ENCODE measurements around the gene SUPT20H.
"Not testable (repeated sequence)": the region's sequence is repeated elsewhere in the genome, so short reads cannot be mapped to it uniquely, and the experiment has no call there.

SUPT20H gene

DNA sequence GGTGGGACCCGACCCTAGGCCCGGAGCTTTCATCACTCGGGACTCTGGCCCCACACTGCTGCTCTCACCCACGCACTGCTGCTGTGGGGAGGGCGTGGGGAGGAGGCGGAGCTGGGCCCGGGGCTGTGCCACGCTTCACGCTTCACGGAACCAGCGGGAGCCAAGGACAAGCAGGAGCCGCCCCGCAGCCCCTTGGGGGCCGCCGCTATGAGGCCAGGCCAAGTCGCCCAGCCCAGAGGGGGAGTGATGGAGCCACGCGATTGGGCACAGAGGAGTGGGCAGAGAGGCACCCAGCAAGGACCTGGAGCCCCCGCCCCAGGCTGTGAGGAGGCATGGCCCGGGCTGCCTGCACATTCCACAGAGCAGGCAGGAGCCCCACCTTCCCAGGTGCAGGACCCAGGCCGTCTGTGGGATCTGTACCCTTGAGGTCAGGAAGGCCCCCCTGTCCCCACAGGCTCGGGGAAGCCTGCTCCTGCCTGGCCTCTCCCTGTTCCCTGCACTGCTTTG lies 10.2 kb upstream of the SUPT20H start:
- DNase-seq (ENCODE audit: low read depth) = no peak

DNA sequence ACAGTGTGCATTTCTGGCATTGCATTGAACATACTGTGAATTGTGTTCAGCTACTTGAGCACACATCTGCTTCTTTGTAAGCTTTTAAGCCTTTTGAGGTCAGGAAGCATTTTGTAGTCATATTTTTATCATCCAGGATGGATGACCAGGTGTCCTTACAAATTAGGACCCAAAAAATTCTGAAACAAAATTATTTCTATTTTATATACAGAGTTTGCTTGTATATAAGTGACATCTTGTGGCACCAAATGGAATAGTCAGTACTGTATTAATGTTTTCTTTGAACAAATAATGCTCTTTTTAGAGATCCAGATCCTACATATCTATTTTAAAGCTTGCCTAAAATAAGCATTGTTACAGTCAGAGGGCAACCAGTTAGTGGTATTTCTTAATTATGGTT lies 9.5 kb upstream of the SUPT20H start:
- DNase-seq (ENCODE audit: low read depth) = no peak

DNA sequence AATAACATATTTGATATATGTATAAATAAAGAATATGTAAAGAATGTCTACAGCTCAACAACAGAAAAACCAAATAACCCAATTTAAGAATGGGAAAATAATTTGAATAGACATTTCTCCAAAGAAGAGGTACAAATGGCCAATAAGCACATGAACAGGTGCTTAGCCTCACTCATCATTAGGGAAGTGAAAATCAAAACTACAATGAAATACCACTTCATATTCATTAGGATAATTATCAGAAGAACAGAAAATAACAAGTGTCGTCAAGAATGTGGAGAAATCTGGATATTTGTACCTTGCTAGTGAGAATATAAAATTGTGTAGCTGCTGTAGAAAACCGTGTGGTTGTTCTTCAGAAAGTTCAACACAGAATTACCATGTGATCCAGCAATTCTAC lies 8.4 kb upstream of the SUPT20H start:
- DNase-seq (ENCODE audit: low read depth) = no peak

DNA sequence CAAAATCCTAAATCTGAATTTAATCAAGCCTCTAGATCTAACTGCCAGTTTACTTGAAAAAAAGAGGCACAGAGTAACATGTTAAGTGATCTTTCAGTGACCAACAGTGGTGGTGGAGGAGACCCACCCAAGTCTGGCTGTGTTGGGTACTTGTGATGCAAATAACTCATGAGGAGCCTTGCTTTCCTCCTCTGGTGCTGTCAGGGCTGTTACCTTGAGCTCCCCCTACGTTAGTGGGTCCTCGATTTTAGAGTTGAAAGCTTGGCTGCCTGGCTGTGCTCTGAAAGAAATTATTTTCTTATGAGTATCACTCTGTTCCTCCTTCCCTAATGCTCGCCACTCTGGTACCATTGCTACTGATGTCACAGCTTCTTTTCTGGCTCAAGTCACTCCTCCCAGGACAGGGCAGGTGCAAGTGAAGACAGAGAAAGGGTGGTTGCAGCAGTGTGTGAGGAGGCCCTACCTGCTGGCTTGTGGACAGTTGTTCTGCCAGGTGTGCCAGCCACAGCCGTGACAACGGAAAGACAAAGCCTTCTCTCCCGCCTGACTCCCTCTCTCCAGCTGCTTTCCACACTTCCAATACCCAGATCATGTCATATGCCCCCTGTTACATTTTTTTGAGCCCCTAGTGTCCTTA lies 6.5 kb upstream of the SUPT20H start:
- no peak for DNase-seq (ENCODE audit: low read depth)

DNA sequence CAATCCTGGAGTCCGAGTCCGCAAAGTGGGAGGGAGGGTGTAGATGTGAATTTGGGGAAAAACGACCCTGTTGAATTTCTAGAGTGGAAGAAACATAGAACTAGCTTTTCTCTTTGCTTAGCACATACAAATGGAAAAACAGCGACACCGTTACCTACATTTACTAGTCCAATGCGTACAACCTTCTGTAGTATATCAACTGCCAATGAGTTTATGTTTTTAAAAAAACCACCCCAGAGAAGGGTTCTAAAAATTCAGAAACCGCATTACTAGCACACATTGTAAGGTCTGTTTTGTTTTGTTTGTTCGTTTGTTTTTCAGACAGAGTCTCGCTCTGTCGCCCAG lies 332 bp upstream of the SUPT20H start:
- DNase-seq (ENCODE audit: low read depth) = no peak

DNA sequence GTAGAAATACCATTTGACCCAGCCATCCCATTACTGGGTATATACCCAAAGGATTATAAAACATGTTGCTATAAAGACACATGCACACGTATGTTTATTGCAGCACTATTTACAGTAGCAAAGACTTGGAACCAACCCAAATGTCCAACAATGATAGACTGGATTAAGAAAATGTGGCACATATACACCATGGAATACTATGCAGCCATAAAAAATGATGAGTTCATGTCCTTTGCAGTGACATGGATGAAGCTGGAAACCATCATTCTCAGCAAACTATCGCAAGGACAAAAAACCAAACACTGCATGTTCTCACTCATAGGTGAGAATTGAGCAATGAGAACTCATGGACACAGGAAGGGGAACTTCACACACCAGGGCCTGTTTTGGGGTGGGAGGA lies 3.3 kb downstream of the SUPT20H start:
- DNase-seq (ENCODE audit: low read depth) = not testable (repeated sequence)

DNA sequence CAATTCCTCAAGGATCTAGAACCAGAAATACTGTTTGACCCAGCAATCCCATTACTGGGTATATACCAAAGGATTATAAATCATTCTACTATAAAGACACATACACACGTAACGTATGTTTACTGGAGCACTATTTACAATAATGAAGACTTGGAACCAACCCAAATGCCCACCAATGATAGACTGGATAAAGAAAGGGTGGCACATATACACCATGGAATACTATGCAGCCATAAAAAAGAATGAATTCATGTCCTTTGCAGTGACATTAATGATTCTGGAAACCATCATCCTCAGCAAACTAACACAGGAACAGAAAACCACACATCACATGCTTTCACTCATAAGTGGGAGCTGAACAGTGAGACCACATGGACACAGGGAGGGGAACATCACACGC lies 6.4 kb downstream of the SUPT20H start:
- not testable (repeated sequence) for DNase-seq (ENCODE audit: low read depth)

DNA sequence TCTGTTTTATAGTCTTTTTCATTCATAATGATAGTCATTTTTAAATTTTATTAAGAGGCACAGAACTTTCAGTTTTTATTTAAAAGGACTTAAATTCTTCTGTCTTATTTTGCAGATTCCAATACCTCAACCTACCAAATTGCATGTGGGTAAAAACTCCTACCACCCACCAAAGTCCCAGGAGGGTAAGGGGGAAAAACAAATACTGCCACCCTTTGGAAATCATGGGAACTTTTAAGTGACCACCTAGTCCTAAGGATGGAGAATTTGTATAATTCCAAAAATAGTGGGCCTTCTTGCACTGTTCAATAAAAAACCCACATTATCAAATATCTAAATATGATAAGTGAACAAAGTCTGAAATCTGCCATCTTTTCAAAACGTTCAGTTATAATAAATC lies 9.7 kb downstream of the SUPT20H start:
- DNase-seq (ENCODE audit: low read depth) = no peak

DNA sequence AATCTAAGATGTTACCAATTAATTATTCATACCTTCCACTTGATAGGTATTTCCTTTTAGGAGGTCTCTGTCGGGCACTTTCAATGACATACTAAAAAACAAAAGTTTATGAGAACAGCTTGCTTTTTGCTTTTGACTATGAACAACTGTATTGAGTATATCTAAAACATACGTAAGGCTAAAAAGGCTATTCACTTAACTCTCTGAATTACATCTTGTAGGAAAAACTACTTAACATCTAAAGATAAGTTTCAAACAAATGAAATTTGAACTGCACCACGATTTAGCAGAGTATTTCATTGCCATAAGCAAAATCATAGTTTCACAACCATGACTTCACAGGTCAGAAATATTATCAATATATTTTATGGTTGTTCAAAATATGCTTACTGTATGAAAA lies 11.6 kb downstream of the SUPT20H start:
- no peak for DNase-seq (ENCODE audit: low read depth)

DNA sequence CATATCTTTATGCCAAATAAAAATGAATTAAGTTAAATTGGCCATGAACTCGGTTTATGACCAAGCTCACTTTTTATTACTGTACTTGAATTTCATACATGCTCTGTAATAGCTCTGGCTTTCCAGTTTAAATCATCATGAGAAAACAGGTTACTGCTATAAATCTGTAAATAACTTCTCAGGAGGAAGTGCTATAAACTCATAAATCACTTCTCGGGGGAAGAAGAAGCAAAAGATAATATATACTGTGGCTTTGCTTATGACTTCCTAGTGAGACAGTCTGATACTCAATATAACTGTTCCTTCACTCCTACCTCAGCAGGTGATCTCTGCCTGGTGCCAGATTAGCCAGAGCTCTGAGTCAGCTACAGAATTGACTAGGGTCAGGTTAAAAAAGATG lies 12.5 kb downstream of the SUPT20H start:
- DNase-seq (ENCODE audit: low read depth) = no peak

DNA sequence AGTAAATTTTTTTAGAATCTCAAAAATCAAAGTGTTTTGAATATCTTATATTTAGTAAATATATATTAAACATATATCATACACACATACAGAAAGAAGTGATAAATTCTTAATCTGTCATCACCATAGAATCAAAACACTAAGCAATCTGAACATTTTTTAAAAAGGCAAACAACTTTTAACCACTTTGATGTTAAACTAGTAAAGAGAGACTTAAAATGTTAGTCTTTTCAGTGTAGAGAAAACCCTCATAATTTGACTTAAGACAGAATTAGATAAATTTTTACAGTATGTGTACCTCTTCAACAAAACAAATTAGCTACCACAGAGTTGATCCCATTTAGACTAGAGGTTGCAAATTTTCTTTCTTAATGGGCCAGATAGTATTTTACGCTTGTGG lies 13.4 kb downstream of the SUPT20H start:
- DNase-seq (ENCODE audit: low read depth) = no peak

DNA sequence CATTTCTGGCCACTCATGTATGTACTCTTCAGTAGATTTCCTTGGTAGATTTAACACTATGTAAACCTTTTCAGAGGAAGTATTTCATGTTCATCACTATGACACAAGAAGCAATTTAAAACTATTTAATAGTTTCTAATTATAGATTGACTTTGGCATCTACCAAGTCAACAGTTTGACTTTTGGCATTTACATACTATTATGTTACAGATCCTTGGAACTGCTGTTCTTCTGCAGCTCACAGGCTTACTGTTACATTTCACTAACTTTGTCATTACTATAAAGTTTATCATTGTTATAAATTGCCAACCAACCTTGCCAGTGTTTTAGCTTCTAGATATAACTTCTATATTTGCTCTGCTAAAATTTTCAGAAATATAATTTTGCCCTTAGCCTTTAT lies 18.7 kb downstream of the SUPT20H start:
- no peak for DNase-seq (ENCODE audit: low read depth)

DNA sequence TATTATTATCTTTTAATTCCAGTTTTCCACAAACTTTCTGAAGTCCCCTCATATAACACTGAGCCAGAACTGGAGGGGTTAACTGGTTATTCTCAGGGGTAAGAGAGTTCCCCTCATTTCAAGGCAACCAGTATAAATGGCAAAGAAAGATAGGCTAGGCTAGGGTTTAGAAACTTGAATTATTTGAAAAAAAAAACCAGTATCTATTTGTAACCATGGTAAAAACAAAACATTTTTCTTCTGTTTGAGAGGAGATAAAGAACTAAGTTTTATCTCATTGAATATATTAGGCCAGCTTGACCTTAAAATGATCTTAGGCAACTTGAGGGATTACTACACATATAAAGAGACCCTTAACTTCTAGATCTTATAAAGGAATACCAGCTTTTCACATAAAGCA lies 19.6 kb downstream of the SUPT20H start:
- DNase-seq (ENCODE audit: low read depth) = no peak

DNA sequence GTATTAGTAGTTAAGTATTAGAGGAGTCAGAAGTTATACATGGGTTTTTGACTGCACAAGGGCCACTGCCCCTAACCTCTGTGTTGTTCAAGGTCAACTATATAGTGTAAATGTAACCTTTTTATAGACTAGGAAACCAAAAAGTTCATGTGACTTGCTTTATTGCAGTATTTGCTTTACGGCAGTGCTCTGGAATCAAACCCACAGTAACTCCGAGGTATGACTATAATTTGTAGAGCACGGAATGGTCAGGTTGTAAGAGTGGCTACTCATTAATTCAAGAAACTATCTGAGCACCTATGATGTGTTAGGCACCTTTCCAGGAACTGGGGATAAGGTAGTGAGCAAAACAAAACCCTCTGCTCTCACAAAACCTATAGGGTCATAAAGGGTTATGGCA lies 22.2 kb downstream of the SUPT20H start:
- DNase-seq (ENCODE audit: low read depth) = no peak

DNA sequence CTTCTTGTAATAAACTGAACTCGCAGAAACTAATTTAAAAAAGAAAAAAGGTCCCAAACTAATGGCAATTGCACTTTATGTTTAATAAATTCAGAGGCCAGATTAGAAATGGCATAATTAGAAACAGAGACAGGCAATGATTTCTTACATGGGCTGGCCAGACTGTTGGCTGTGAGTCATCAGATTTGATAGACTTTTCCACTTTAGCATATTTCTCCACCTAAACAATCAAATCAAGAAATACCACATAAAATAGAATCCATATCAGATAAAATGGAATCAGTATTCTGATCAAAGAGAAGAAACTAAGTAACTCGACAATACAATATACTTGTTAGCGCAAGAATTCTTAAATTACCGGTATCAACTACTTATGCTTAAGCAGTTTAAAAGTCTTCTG lies 29.9 kb downstream of the SUPT20H start:
- DNase-seq (ENCODE audit: low read depth) = no peak

DNA sequence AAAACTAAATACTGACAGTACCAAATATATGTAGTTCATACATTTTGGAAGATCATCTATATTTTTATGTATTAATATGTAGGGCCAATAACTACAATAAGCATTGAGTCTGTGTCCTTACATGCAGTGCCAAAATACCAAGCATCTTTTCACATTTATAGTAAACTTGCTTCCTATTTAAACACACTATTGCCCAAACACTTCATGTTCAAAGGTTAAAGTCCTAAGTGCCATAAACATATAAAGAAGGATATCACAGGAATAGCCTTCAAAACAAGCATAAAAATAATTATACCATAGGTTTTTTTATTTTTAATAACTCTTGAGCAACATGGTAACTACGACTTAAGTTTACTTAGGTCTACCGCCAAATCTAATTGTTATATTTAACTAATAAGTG lies 31.8 kb downstream of the SUPT20H start:
- no peak for DNase-seq (ENCODE audit: low read depth)

DNA sequence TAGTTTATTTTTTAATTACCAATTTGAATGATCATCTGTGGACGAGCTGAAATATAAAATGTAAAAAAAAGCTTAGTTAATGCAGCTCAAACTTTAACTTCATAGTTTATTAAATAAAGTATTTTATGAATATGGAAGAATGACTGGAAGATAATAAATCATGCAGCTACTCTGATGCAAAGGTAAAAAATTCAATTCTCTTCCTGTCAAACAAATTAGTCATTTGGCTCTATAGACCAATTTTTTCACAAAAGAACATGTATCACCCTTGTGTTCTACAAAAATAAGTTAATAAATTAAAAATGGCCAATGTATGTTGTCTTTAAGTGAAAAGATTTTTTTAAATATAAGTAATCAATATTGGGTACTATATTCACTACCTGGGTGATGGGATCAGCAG lies 32.7 kb downstream of the SUPT20H start:
- no peak for DNase-seq (ENCODE audit: low read depth)

DNA sequence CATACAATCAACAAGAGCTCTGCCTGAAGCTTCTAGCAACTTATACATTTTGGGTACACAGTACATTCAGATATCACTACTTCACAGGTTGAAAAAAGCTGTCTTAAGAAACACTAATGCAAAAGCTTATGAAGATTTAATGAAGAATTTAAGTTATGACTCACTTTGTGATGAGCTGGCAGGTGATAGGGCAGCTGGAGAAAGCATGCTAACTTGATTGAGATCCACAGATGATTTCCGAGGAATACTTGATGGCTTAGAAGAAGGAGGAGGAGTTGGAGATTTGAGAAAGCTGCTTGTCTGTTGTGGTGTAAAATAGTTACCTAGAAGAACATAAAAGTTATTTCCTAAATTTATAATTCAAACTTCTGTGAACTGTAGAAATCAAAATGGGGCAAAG lies 35.6 kb downstream of the SUPT20H start:
- DNase-seq (ENCODE audit: low read depth) = no peak

DNA sequence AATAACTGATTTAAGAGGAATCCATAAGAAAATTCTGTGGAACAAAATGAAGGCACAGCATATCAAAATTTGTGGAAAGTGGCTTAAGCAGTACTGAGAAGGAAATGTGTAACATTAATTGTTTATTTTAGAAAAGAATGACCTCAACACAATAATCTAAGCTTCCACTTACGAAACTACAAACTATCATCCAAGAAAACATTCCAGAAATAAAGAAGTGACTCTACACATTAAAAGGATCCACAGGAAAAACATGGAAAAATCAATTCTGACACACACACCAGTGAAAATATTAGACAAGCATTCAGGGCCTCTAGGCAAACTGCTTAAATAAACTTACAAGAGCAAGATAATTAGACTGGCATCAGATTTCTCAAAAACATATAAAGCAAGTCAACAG lies 44.9 kb downstream of the SUPT20H start:
- DNase-seq (ENCODE audit: low read depth) = no peak

DNA sequence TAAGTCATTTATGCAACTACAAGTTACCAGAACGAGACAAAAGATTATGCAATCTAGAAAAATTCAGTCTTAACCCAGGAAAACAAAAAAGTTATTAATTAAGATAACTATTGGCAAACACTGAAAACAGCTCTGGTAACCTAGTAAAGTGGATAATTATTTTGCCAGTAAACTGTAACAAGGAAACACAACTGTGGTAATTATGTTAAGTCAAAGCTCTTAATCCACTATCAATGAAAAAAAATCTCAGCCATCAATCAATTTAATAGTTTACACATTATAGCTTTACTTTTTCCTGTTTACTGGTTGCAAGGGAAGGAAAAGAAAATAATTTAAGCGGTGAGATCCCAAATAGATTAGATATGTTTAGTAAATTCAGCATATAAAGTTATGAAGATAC lies 47.7 kb downstream of the SUPT20H start:
- DNase-seq (ENCODE audit: low read depth) = no peak

DNA sequence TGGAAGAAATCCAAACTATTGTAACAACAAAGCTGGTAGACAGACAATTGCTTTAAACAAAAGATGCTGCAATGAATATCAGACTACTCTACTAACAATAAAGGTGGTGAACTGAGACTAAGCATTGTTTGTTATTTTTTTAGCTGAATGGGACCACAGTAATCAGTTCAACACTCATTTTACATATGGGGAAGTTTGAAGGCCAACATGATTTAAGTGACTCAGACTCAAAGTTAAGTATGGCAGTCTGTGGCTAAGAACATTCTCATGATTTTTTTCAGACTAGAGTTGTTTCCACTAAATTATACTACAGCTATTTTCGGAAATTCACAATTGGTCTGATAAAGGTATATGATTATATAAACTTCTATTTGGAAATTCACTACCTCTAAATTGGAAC lies 48.5 kb downstream of the SUPT20H start:
- DNase-seq (ENCODE audit: low read depth) = no peak

DNA sequence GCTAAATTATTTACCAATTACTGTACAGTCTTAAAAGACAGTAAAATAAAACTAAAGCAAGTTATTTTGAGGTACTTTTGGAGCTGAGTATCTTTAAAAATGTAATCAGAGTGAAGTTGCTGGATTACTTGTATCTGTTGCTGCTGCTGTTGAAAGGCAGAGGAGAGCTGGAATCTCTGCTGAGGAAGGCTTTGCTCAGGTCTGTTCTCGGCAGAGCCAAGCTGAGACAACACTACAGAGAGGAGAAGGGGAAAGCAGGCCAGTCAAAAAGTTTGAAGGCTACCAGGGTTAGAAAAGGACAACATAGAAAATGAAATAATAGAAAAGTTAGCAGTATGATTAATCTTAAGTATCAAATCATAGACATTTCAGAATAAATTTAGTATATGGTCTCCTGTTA lies 49.1 kb downstream of the SUPT20H start:
- no peak for DNase-seq (ENCODE audit: low read depth)

DNA sequence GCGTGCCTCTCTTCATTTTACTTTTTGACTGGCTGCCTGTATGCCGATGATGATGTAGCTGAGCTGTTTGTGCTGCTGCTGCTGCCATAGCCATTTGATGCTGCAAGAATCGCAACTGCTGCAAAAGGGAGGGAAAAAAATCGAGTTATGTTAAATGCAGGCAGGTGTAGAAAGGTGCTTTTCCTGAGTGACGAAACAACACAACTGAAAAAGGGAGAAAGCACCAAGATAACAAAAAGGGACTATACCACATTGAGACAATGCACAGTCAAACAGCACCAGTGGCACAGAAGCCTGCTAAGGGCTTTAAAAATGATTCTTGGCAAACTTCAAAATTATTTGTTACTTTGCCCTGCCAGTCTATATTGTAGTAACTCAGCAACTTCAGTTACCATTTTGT lies 49.8 kb downstream of the SUPT20H start:
- DNase-seq (ENCODE audit: low read depth) = no peak

DNA sequence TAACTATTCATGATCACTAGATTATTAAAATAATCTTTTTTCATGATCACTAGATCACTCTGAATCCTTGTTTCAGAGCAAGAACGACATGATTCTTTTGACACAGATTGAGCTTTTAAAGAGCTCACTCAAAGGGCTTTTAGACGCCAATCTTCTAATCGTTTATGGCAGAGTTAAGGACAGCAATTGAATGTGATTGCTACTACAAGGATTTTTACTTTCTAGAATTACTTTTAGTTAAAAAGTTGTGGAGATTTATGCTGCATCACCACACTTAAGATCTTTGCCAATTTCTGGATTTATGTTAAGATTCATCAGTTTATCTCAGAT lies 57.6 kb downstream of the SUPT20H start:
- no peak for DNase-seq (ENCODE audit: low read depth)

All from HS-5 (cell line).